Fibroblast of skin of scalp (primary cell): ENCODE data around the gene BICRAL.
A peak's percentile ranks its signal among the peaks of the same experiment; 100 is the strongest.
"Not testable (repeated sequence)": the region's sequence is repeated elsewhere in the genome, so short reads cannot be mapped to it uniquely, and the experiment has no call there.

Source experiments
- DNase-seq: peaks from one replicate; pipeline ENCODE4 v3.0.0-alpha.2; 2013

The BICRAL gene

GRCh38 chr6:42762950-42763349 is 18.9 kb upstream of the BICRAL start:
- no peak for DNase-seq

GRCh38 chr6:42764911-42765648 is 16.8 kb upstream of the BICRAL start:
- no peak for DNase-seq

- no peak for DNase-seq
These were observed 15.6 kb upstream of the BICRAL start for GRCh38 chr6:42766163-42766670.

GRCh38 chr6:42769051-42769450 is 12.8 kb upstream of the BICRAL start:
- DNase-seq = no peak

- no peak for DNase-seq
These were observed 12.0 kb upstream of the BICRAL start for GRCh38 chr6:42769836-42770235.

GRCh38 chr6:42771741-42772100 is 10.1 kb upstream of the BICRAL start:
- DNase-seq = no peak

GRCh38 chr6:42774201-42774600 is 7.7 kb upstream of the BICRAL start:
- DNase-seq = no peak

GRCh38 chr6:42774821-42775487 is 6.9 kb upstream of the BICRAL start:
- not testable (repeated sequence) for DNase-seq

- peak; percentile 62 for DNase-seq
These were observed 4.6 kb upstream of the BICRAL start for GRCh38 chr6:42777126-42777822.

- no peak for DNase-seq
These were observed 3.7 kb upstream of the BICRAL start for GRCh38 chr6:42778122-42778521.

- DNase-seq = no peak
These were observed 2.3 kb upstream of the BICRAL start for GRCh38 chr6:42779521-42779920.

- DNase-seq = peak; percentile 18
These were observed 381 bp upstream of the BICRAL start for GRCh38 chr6:42781546-42781795.

- DNase-seq = peak; percentile 96
These were observed 881 bp downstream of the BICRAL start for GRCh38 chr6:42782689-42783176.

- peak; percentile 81 for DNase-seq
These were observed 1.5 kb downstream of the BICRAL start for GRCh38 chr6:42783177-42783875.

GRCh38 chr6:42783876-42784642 is 2.2 kb downstream of the BICRAL start:
- DNase-seq = no peak

GRCh38 chr6:42784717-42785498 is 3.1 kb downstream of the BICRAL start:
- no peak for DNase-seq

GRCh38 chr6:42786525-42786985 is 4.7 kb downstream of the BICRAL start:
- no peak for DNase-seq

- DNase-seq = no peak
These were observed 5.2 kb downstream of the BICRAL start for GRCh38 chr6:42787063-42787472.

GRCh38 chr6:42788671-42789070 is 6.8 kb downstream of the BICRAL start:
- DNase-seq = no peak

- no peak for DNase-seq
These were observed 8.8 kb downstream of the BICRAL start for GRCh38 chr6:42790549-42791181.
